ENCODE measurements around the gene SYK.

DNA sequence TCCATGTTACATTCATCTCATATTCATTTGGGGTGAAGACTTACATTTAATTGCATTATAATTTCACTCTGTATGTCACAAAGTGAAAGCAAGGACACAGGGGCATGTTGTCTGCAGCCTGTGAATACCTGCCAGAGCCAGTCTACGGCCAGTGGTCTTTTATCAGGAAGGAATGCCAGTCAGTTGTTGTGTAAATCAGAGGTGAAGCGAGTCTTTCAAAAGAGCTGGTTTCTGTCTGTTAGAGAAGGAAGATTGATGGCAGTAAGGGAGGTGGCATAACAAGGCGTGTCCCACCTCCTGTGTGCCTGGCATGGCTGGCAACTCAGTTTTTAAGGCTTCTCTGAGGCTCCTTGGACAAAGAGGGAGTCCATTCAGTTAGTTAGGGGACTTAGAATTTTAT is 18.1 kb upstream of the SYK start:
- TF ChIP-seq POLR2A (IDR thresholded peaks at IDR 0.05): no peak
- TF ChIP-seq, protein P1, sequence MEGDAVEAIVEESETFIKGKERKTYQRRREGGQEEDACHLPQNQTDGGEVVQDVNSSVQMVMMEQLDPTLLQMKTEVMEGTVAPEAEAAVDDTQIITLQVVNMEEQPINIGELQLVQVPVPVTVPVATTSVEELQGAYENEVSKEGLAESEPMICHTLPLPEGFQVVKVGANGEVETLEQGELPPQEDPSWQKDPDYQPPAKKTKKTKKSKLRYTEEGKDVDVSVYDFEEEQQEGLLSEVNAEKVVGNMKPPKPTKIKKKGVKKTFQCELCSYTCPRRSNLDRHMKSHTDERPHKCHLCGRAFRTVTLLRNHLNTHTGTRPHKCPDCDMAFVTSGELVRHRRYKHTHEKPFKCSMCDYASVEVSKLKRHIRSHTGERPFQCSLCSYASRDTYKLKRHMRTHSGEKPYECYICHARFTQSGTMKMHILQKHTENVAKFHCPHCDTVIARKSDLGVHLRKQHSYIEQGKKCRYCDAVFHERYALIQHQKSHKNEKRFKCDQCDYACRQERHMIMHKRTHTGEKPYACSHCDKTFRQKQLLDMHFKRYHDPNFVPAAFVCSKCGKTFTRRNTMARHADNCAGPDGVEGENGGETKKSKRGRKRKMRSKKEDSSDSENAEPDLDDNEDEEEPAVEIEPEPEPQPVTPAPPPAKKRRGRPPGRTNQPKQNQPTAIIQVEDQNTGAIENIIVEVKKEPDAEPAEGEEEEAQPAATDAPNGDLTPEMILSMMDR (IDR thresholded peaks at IDR 0.05): no peak
